T-helper 17 cell (primary cell): ENCODE measurements around the gene ATP5PB. TPM values are rescaled to one million over a fixed set of nuclear protein-coding genes. Genes with fewer than 3 reads are reported as not detected.
A peak's percentile ranks its signal among the peaks of the same experiment; 100 is the strongest.

Experiments used
- ATAC-seq: fragments of 150-1000 bp; cut with Tn5 transposase; 2 replicates; pipeline ENCODE4 v1.10.0; 2021; ENCODE audit warnings: mild to moderate bottlenecking, moderate library complexity
- DNase-seq, 3 donors: peaks; one replicate each; pipeline versions ENCODE4 v3.0.0 to v3.0.0-alpha.2; 2020 to 2021
- H3K9me3 ChIP-seq: one replicate; pipeline ENCODE4 v1.7.0; 2013; ENCODE audit warnings: low read length, mild to moderate bottlenecking; ENCODE audit not compliant: control insufficient read depth, poor library complexity, severe bottlenecking
- H3K27ac Mint-ChIP-seq: one replicate; pipeline ENCODE4 v1.8.0; 2022; ENCODE audit warnings: mild to moderate bottlenecking, moderate library complexity, mixed read lengths
- H3K27me3 Mint-ChIP-seq: one replicate; pipeline ENCODE4 v1.8.0; 2022; ENCODE audit warnings: mixed read lengths
- H3K36me3 Mint-ChIP-seq: one replicate; pipeline ENCODE4 v1.8.0; 2022; ENCODE audit warnings: low read depth, mixed read lengths
- H3K4me1 Mint-ChIP-seq: one replicate; pipeline ENCODE4 v1.8.0; 2022; ENCODE audit warnings: mild to moderate bottlenecking, mixed read lengths
- H3K4me3 Mint-ChIP-seq: one replicate; pipeline ENCODE4 v1.8.0; 2022; ENCODE audit warnings: mild to moderate bottlenecking, moderate library complexity, mixed read lengths
- total RNA-seq, 4 donors: library from RNA in 2 of 4; stranded (reverse) in 2 of 4; gene quantifications; one replicate each; pipeline ENCODE4 v1.2.3 and lab custom pipeline; 2022 to 2026

Gene ATP5PB
- total RNA-seq (100 to 1,000 TPM in 1 of 2 donors, 10 to 100 TPM in 1; 86.1 to 101 TPM), total RNA-seq (lab: John Stamatoyannopoulos, UW) (74.1 to 184 reads per million in 2 donors)

- ATAC-seq (peak; percentile 97), DNase-seq (peak; percentile 74 to 83 (median 79))
- no peaks in the 10 kb centered on the region for H3K9me3 ChIP-seq
- peak within 1 kb of the TSS; percentile 100 for H3K27ac Mint-ChIP-seq
- peaks cover 13% of the 10 kb centered on the region for H3K36me3 Mint-ChIP-seq
- H3K27me3 Mint-ChIP-seq: no peaks in the 10 kb centered on the region
- peaks cover 67% of the 10 kb centered on the region for H3K4me1 Mint-ChIP-seq
- peak within 1 kb of the TSS; percentile 100 for H3K4me3 Mint-ChIP-seq
These were observed at the start of gene ATP5PB, which contains the start of gene WDR77 for GRCh38 chr1:111448918-111449702. TSS of gene ATP5PB (plus strand) at chr1:111449464. CDS start at chr1:111449542, 78 bp downstream. TSS of gene WDR77 (minus strand) at chr1:111449256. CDS start at chr1:111449169, 87 bp downstream.

- H3K27me3 Mint-ChIP-seq: peaks cover 17% of the 10 kb centered on the region
- peak in 1 of 3 donors; percentile 21 for DNase-seq
These were observed 49.3 kb upstream of the ATP5PB start for GRCh38 chr1:111399792-111400610.

GRCh38 chr1:111402083-111402482 lies 47.2 kb upstream of the ATP5PB start:
- no peak overlapping the region for H3K4me3 Mint-ChIP-seq
- peak overlapping the region; percentile 69 for H3K27ac Mint-ChIP-seq
- H3K27me3 Mint-ChIP-seq: peaks cover 13% of the 10 kb centered on the region
- DNase-seq: no peak
- H3K9me3 ChIP-seq: no peaks in the 10 kb centered on the region
- no peak for ATAC-seq
- H3K4me1 Mint-ChIP-seq: peaks cover 26% of the 10 kb centered on the region
- no peaks in the 10 kb centered on the region for H3K36me3 Mint-ChIP-seq

More at GRCh38 chr1:111399792-111400610, 49.3 kb upstream of the ATP5PB start:
- Mint-ChIP-seq H3K4me3 (peak overlapping the region; percentile 39), H3K4me1 (peaks cover 11% of the 10 kb centered on the region), H3K27ac (peak overlapping the region; percentile 3), H3K36me3 (no peaks in the 10 kb centered on the region)
- no peak for ATAC-seq
- H3K9me3 ChIP-seq: no peaks in the 10 kb centered on the region

- DNase-seq (no peak), ATAC-seq (no peak)
- Mint-ChIP-seq H3K27me3 (peaks cover 13% of the 10 kb centered on the region), H3K4me1 (peaks cover 32% of the 10 kb centered on the region), H3K4me3 (no peak overlapping the region), H3K36me3 (no peaks in the 10 kb centered on the region), H3K27ac (no peak overlapping the region)
- H3K9me3 ChIP-seq: no peaks in the 10 kb centered on the region
These were observed 44.7 kb upstream of the ATP5PB start for GRCh38 chr1:111404588-111404987.

GRCh38 chr1:111406321-111406768 lies 42.9 kb upstream of the ATP5PB start:
- Mint-ChIP-seq H3K27ac (peak overlapping the region; percentile 86), H3K4me1 (peaks cover 25% of the 10 kb centered on the region)
- ATAC-seq: peak; percentile 99

GRCh38 chr1:111407301-111407700 lies 42.0 kb upstream of the ATP5PB start:
- H3K4me3 Mint-ChIP-seq: no peak overlapping the region
- H3K36me3 Mint-ChIP-seq: no peaks in the 10 kb centered on the region
- peak overlapping the region; percentile 86 for H3K27ac Mint-ChIP-seq
- H3K9me3 ChIP-seq: no peaks in the 10 kb centered on the region
- H3K27me3 Mint-ChIP-seq: peaks cover 7% of the 10 kb centered on the region
- ATAC-seq (no peak), DNase-seq (no peak)
- peaks cover 25% of the 10 kb centered on the region for H3K4me1 Mint-ChIP-seq

More at GRCh38 chr1:111406321-111406768, 42.9 kb upstream of the ATP5PB start:
- peak in 2 of 3 donors; percentile 16 to 19 for DNase-seq
- Mint-ChIP-seq H3K27me3 (peaks cover 13% of the 10 kb centered on the region), H3K36me3 (no peaks in the 10 kb centered on the region), H3K4me3 (peak overlapping the region; percentile 79)
- H3K9me3 ChIP-seq: no peaks in the 10 kb centered on the region

- H3K36me3 Mint-ChIP-seq: peaks cover 2% of the 10 kb centered on the region
These were observed 36.4 kb upstream of the ATP5PB start for GRCh38 chr1:111412839-111413238.

GRCh38 chr1:111414756-111415155 lies 34.5 kb upstream of the ATP5PB start:
- H3K36me3 Mint-ChIP-seq: peaks cover 14% of the 10 kb centered on the region
- DNase-seq (no peak), ATAC-seq (no peak)
- no peaks in the 10 kb centered on the region for H3K9me3 ChIP-seq
- no peak overlapping the region for H3K4me3 Mint-ChIP-seq
- H3K27ac Mint-ChIP-seq: no peak overlapping the region
- H3K4me1 Mint-ChIP-seq: peaks cover 2% of the 10 kb centered on the region
- H3K27me3 Mint-ChIP-seq: no peaks in the 10 kb centered on the region

More at GRCh38 chr1:111412839-111413238, 36.4 kb upstream of the ATP5PB start:
- DNase-seq: no peak
- no peaks in the 10 kb centered on the region for H3K9me3 ChIP-seq
- Mint-ChIP-seq H3K27me3 (no peaks in the 10 kb centered on the region), H3K27ac (no peak overlapping the region), H3K4me1 (peaks cover 3% of the 10 kb centered on the region), H3K4me3 (no peak overlapping the region)
- ATAC-seq: no peak

GRCh38 chr1:111415461-111415860 lies 33.8 kb upstream of the ATP5PB start:
- Mint-ChIP-seq H3K4me3 (no peak overlapping the region), H3K27me3 (no peaks in the 10 kb centered on the region), H3K36me3 (peaks cover 16% of the 10 kb centered on the region), H3K27ac (no peak overlapping the region), H3K4me1 (peaks cover 2% of the 10 kb centered on the region)
- ATAC-seq (no peak), DNase-seq (no peak)
- no peaks in the 10 kb centered on the region for H3K9me3 ChIP-seq

GRCh38 chr1:111417755-111418154 lies 31.5 kb upstream of the ATP5PB start:
- H3K27ac Mint-ChIP-seq: no peak overlapping the region
- ATAC-seq: no peak
- no peak for DNase-seq
- H3K36me3 Mint-ChIP-seq: peaks cover 18% of the 10 kb centered on the region
- H3K27me3 Mint-ChIP-seq: no peaks in the 10 kb centered on the region
- no peaks in the 10 kb centered on the region for H3K9me3 ChIP-seq
- peaks cover 2% of the 10 kb centered on the region for H3K4me1 Mint-ChIP-seq
- no peak overlapping the region for H3K4me3 Mint-ChIP-seq

- Mint-ChIP-seq H3K4me1 (peaks cover 2% of the 10 kb centered on the region), H3K27me3 (no peaks in the 10 kb centered on the region), H3K4me3 (no peak overlapping the region), H3K36me3 (peaks cover 21% of the 10 kb centered on the region), H3K27ac (no peak overlapping the region)
- DNase-seq (no peak), ATAC-seq (no peak)
- H3K9me3 ChIP-seq: no peaks in the 10 kb centered on the region
These were observed 30.2 kb upstream of the ATP5PB start for GRCh38 chr1:111419037-111419436.

- ATAC-seq: no peak
- DNase-seq: no peak
- H3K4me3 Mint-ChIP-seq: no peak overlapping the region
- no peak overlapping the region for H3K27ac Mint-ChIP-seq
- no peaks in the 10 kb centered on the region for H3K9me3 ChIP-seq
- peaks cover under 1% of the 10 kb centered on the region for H3K27me3 Mint-ChIP-seq
- H3K36me3 Mint-ChIP-seq: peaks cover 25% of the 10 kb centered on the region
- peaks cover 2% of the 10 kb centered on the region for H3K4me1 Mint-ChIP-seq
These were observed 28.9 kb upstream of the ATP5PB start for GRCh38 chr1:111420377-111420776.
